HG03565 (cell line): Measurements from ENCODE around the gene KRT80.

Experiments
- ATAC-seq: cut with Tn5 transposase; IDR thresholded peaks from one replicate; pipeline ENCODE4 v1.9.1; 2021; ENCODE audit warnings: mild to moderate bottlenecking, moderate library complexity; ENCODE audit not compliant: unreplicated experiment

Gene KRT80

GRCh38 chr12:52199294-52199919 is 7.6 kb upstream of the KRT80 start:
- no peak for ATAC-seq

- ATAC-seq: no peak
These were observed 6.8 kb upstream of the KRT80 start for GRCh38 chr12:52198454-52199215.

DNA sequence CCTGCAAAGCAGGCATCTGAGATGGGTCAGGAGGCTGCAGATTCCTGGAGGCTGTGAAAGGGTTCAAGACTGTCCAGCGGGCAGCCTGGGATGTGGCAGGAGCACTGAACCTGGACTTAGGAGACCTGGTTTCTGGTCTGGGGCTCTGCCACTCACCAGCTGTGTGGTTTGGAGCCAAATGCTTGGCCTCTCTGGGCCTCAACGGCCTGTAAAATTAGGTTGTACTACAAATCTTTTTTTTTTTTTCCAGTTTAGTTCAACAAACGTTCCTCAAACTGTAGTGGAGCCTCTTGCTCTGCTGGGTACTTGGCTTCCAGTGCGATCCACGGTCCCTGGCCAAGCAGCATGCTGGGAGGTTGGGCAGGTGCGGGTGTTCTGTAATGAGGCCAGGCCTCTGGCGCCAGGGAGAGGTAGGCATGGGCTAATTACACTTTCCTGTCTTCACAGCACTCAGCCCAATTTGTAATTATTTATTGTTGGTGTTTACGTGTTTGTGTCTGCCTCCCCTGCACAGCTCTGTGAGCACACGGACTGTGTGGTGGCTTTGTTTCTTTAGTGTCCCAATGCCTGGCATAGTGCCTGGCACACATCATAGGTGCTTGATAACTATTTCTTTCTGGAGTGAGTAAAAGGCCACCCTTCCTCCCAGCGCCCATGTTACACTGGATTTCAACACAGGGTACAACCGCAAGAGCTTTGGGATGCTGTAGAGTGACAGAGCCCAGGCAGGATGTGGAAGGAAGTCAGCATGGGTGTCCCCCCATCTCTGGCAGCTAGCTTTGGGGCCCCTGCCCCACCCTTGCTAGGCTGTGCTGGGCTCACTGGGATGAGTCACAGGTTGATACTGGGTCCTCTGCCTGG is 5.8 kb upstream of the KRT80 start:
- no peak for ATAC-seq

DNA sequence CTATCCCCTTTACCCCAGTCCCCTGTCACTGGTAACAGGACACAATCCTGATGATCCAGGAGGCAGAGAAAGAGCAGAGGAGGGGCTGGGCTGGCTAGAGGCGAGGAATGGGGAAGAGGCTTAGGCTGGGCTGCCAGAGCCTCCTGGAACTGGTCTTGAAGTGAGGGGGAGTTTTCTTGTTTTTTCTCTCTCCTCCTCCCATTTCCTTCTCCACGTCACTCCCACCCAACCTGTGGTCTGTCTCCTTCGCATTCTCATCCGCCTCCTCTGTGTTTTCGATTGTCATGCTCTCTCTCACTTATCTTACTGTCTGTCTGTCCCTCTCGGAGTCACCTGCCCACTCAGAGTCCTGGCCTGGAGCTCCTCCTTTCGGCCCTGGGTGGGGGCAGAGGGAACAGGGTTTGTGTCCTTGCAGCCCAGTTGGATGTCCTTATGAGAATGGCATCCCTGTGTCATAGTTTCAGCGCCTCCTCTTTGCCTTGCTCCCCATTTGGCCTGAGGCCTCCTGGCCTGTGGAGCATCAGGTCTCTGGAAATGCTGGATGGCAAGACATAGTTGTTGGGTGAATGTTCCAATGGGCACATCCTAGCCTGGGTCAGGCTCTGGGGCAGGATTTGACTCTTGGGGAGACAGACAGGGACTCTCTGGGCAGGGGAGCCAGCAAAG is 3.4 kb upstream of the KRT80 start:
- ATAC-seq: no peak

DNA sequence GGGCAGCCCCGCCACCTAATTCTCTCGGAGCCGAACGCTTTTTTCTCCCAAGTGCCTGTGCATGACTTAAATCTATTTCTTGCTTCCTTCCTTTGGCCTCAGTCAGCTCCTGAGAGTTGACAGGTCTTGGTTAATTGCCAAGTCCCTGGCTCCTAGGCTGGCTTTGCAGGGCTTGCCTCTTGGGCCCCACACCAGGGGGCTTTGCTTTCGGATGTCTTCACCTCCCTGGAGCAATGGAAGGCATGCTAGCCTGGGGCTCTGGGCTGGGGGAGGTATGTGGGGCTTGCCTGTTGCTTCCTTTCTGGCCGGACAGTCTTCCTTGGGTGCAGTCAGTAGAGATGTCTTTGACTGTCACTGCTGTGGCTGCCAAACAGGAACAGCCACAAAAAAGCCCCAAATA is 2.2 kb upstream of the KRT80 start:
- no peak for ATAC-seq

- no peak for ATAC-seq
These were observed 1.7 kb upstream of the KRT80 start for GRCh38 chr12:52193532-52193931.

DNA sequence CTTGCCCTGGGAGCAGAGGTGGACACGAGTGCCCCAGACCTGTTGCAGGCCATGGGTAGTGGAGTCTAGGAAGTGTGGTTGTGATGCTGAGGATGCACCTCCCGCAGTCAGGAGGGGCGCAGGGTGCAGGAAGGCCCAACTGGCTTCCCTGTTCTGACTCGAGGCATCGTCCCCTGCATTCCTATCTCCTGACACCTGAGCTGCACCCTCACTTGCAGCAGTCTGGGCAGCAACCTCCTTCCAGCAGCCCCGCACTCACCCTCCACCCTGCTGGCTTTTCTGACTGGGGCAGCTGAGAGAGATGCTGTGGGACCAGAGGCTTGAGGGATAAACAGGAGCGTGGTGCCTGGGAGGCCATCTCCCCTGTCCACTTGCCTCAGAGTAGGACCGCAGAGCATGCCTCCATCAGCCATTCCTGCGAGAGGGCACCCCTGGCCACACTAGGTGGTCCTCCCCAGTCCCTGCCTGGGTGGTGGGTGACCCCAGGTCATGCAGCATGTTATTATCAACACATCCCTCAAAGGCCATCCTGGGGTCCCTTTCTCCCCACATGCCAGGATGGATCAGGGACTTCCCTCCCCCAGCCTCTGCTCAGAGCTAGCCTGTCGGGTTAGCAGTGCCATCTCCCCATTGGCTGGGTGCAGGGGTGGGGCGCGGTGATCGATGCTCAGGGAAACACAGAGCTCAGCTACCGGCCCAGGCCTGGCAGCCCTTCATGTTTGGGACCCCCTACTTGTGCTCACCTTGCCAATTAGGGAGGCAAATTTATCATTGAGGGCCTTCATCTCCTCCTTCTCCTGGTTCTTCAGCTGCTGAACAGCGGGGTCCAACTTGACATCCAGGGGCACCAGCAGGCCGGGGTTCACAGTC is 719 bp downstream of the KRT80 start:
- no peak for ATAC-seq

GRCh38 chr12:52189376-52190174 is 2.2 kb downstream of the KRT80 start:
- no peak for ATAC-seq

GRCh38 chr12:52188658-52189057 is 3.2 kb downstream of the KRT80 start:
- no peak for ATAC-seq

DNA sequence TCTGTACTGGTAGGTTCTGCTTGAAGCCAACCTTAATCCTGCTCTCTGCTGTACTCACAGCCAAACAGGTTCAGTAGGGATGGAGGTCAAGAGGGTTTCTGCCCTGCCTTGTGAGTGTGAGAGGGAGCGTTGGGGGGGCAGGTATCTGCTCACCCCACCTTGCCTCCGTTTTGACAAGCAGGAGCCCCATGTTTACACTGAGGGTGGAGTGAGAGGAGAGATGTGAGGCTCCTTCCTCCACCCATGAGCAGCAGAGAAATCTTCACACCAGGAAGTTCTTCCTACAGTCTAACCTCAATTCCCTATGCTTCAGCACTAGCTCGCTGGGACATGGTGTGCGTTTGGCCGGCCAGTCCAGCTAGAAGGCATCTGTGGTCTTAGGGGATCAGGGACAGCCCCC is 4.2 kb downstream of the KRT80 start:
- no peak for ATAC-seq

DNA sequence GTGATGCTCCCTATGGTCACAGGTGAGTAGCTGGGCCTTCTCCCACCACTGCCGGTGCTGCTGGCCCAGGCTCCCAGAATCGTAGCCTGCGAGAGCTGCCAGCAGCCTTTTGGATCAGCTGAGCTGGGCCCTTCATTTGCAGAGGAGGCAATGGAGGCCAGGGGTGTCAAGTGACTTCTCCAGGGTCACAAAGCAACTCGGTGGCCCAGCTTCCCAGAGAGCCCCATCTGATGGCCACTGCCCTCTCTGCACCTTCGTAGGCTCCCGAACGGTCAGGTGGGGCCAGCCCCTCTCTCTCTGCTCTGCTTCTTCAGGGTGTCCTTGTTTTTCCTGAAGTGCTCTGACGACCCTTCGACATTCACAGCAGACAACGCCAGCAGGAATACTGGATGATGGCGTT is 4.6 kb downstream of the KRT80 start:
- ATAC-seq: no peak

DNA sequence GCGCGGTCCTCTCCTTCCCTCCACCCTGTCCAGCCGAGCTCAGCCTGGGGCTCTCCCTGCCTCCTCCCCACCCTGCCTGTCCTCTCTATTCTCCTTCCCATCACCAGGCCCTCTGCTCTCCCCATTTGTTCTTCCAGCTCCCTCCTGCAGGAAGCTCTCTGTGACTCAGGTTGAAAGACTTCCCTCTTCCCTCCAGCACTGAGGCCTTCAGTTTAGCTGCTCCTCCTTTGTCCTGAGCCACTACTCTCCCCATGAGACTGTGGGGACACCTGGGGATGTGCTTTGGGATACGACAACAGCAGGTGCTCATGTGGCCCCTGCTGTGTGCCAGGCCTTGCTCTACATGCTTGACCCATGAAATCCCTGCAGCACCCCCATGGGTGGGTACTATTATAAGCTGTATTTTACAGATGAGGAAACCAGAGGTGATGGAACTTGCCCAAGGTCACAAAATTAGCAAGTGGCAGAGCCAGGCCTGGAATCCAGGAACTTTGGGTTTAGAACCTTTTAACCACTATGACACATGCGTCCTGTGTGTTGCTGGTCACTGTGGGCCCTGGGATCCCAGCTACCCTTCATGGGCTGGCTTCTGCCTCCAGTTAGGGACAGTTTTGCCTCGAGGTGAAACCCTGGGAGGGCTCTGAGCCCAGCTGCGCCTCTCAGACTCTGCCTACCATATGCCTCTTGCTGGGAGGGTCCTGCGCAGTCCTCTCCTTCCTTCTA is 5.5 kb downstream of the KRT80 start:
- ATAC-seq: no peak

- ATAC-seq: no peak
These were observed 6.3 kb downstream of the KRT80 start for GRCh38 chr12:52185400-52185967.

- no peak for ATAC-seq
These were observed 7.0 kb downstream of the KRT80 start for GRCh38 chr12:52184813-52185212.

- ATAC-seq: no peak
These were observed 7.8 kb downstream of the KRT80 start for GRCh38 chr12:52183971-52184370.

GRCh38 chr12:52183544-52183910 is 8.3 kb downstream of the KRT80 start:
- no peak for ATAC-seq

GRCh38 chr12:52182898-52183543 is 8.8 kb downstream of the KRT80 start:
- no peak for ATAC-seq

GRCh38 chr12:52182384-52182783 is 9.4 kb downstream of the KRT80 start:
- ATAC-seq: no peak
